Ishikawa (cell line): ENCODE measurements around the gene ENTREP3.

Source experiments
- CEBPB ChIP-seq: IDR thresholded peaks from 2 replicates; pipeline ENCODE4 v1.6.1; 2012
- CREB1 ChIP-seq: IDR thresholded peaks from 2 replicates; pipeline ENCODE4 v1.6.1; 2012; ENCODE audit warnings: low read depth
- EGR1 ChIP-seq: IDR thresholded peaks from 2 replicates; pipeline ENCODE4 v1.6.1; 2012
- EP300 ChIP-seq: IDR thresholded peaks from 2 replicates; pipeline ENCODE4 v1.6.1; 2012; ENCODE audit warnings: borderline replicate concordance
- FOXM1 ChIP-seq: IDR thresholded peaks from 2 replicates; pipeline ENCODE4 v1.6.1; 2012; ENCODE audit warnings: low read depth, borderline replicate concordance
- NFIC ChIP-seq: IDR thresholded peaks from 2 replicates; pipeline ENCODE4 v1.6.1; 2012
- RAD21 ChIP-seq: IDR thresholded peaks from 2 replicates; pipeline ENCODE4 v1.6.1; 2012; ENCODE audit warnings: low read depth
- TAF1 ChIP-seq: IDR thresholded peaks from 2 replicates; pipeline ENCODE4 v1.6.1; 2012; ENCODE audit warnings: low read depth, mild to moderate bottlenecking
- TCF12 ChIP-seq: IDR thresholded peaks from 2 replicates; pipeline ENCODE4 v1.6.1; 2012; ENCODE audit warnings: low read depth
- TEAD4 ChIP-seq: IDR thresholded peaks from 2 replicates; pipeline ENCODE4 v1.6.1; 2012
- YY1 ChIP-seq: IDR thresholded peaks from 2 replicates; pipeline ENCODE4 v1.6.1; 2012; ENCODE audit warnings: low read depth
- ZBTB7A ChIP-seq: IDR thresholded peaks from 2 replicates; pipeline ENCODE4 v1.6.1; 2012; ENCODE audit warnings: low read depth
- TF ChIP-seq, protein P1 (sequence below): IDR thresholded peaks from 2 replicates; pipeline ENCODE4 v1.6.1; 2012; ENCODE audit warnings: low read depth, mild to moderate bottlenecking
- TF ChIP-seq, protein P2 (sequence below): IDR thresholded peaks from 2 replicates; pipeline ENCODE4 v1.6.1; 2012
- TF ChIP-seq, protein P3 (sequence below): IDR thresholded peaks from 2 replicates; pipeline ENCODE4 v1.6.1; 2012

The ENTREP3 gene

GRCh38 chr1:155295183-155295941 is 40.1 kb upstream of the ENTREP3 start:
- no peak for TF ChIP-seq TAF1
- TF ChIP-seq, protein P1, sequence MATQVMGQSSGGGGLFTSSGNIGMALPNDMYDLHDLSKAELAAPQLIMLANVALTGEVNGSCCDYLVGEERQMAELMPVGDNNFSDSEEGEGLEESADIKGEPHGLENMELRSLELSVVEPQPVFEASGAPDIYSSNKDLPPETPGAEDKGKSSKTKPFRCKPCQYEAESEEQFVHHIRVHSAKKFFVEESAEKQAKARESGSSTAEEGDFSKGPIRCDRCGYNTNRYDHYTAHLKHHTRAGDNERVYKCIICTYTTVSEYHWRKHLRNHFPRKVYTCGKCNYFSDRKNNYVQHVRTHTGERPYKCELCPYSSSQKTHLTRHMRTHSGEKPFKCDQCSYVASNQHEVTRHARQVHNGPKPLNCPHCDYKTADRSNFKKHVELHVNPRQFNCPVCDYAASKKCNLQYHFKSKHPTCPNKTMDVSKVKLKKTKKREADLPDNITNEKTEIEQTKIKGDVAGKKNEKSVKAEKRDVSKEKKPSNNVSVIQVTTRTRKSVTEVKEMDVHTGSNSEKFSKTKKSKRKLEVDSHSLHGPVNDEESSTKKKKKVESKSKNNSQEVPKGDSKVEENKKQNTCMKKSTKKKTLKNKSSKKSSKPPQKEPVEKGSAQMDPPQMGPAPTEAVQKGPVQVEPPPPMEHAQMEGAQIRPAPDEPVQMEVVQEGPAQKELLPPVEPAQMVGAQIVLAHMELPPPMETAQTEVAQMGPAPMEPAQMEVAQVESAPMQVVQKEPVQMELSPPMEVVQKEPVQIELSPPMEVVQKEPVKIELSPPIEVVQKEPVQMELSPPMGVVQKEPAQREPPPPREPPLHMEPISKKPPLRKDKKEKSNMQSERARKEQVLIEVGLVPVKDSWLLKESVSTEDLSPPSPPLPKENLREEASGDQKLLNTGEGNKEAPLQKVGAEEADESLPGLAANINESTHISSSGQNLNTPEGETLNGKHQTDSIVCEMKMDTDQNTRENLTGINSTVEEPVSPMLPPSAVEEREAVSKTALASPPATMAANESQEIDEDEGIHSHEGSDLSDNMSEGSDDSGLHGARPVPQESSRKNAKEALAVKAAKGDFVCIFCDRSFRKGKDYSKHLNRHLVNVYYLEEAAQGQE: no peak
- no peak for TF ChIP-seq ZBTB7A
- no peak for TF ChIP-seq EP300
- TF ChIP-seq, protein P2, sequence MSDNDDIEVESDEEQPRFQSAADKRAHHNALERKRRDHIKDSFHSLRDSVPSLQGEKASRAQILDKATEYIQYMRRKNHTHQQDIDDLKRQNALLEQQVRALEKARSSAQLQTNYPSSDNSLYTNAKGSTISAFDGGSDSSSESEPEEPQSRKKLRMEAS: no peak
- no peak for TF ChIP-seq EGR1
- no peak for TF ChIP-seq FOXM1
- no peak for TF ChIP-seq CEBPB
- no peak for TF ChIP-seq CREB1

GRCh38 chr1:155294520-155295182 is 39.4 kb upstream of the ENTREP3 start:
- TF ChIP-seq CREB1: no peak
- TF ChIP-seq RAD21: no peak
- no peak for TF ChIP-seq TCF12
- TF ChIP-seq, protein P2: no peak
- TF ChIP-seq EP300: no peak
- TF ChIP-seq ZBTB7A: no peak
- no peak for TF ChIP-seq TAF1
- no peak for TF ChIP-seq TEAD4

DNA sequence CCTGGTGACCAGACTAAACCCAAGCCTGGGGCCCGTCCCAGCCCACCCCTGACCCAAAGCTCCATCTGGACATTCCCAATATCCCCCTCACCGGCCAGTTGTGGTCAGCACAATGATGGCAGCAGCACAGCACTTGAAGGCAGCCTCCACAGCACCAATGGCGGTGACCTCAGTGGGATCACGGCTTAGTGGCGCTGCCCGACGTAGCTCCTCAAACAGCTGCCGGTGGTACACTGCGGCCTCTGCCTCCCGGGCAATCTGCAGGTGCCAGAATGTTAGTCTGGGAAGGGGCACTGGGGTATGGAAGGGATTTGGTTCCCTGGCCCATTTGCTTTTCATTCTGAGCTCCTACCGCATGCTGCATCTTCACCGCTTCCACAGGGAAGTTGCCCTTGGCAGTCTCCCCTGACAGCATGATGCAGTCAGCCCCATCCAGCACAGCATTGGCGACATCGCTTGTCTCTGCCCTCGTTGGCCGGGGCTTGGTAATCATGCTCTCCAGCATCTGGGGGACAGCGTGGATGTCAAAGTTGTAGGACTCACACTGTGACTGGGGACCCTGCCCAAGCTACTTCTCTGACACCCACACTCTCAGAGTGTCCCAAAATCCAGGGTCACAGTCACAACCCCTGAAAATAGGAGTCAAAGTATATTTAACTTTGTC is 37.9 kb upstream of the ENTREP3 start:
- TF ChIP-seq FOXM1 (no peak), CREB1 (no peak), TAF1 (no peak), RAD21 (no peak), EP300 (no peak), ZBTB7A (no peak)
- TF ChIP-seq, protein P3, sequence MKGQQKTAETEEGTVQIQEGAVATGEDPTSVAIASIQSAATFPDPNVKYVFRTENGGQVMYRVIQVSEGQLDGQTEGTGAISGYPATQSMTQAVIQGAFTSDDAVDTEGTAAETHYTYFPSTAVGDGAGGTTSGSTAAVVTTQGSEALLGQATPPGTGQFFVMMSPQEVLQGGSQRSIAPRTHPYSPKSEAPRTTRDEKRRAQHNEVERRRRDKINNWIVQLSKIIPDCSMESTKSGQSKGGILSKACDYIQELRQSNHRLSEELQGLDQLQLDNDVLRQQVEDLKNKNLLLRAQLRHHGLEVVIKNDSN: no peak

DNA sequence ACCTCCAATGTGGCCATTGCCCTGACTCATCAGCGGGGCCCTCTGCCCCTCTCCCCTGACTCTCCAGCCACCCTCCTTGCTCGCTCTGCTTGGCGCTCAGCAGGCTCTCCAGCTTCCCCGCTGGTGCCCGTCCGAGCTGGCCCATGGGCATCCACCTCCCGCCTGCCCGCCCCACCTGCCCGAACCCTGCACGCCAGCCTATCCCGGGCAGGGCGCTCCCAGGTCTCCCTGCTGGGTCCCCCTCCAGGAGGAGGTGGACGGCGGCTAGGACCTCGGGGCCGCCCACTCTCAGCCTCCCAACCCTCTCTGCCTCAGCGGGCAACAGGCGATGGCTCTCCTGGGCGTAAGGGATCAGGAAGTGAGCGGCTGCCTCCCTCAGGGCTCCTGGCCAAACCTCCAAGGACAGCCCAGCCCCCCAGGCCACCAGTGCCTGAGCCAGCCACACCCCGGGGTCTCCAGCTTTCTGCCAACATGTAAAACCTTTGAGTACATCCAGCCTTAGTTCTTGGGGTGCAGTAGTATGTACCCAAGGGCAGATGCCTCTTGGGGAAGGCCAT is 32.8 kb upstream of the ENTREP3 start:
- TF ChIP-seq EGR1: no peak
- no peak for TF ChIP-seq FOXM1
- TF ChIP-seq NFIC: no peak
- no peak for TF ChIP-seq RAD21
- no peak for TF ChIP-seq EP300
- TF ChIP-seq, protein P1: no peak
- no peak for TF ChIP-seq ZBTB7A
- no peak for TF ChIP-seq CEBPB
- no peak for TF ChIP-seq TCF12
- TF ChIP-seq CREB1: no peak
- TF ChIP-seq TAF1: no peak
- TF ChIP-seq TEAD4: no peak
- TF ChIP-seq, protein P3: no peak
- no peak for TF ChIP-seq YY1
- TF ChIP-seq, protein P2: no peak

DNA sequence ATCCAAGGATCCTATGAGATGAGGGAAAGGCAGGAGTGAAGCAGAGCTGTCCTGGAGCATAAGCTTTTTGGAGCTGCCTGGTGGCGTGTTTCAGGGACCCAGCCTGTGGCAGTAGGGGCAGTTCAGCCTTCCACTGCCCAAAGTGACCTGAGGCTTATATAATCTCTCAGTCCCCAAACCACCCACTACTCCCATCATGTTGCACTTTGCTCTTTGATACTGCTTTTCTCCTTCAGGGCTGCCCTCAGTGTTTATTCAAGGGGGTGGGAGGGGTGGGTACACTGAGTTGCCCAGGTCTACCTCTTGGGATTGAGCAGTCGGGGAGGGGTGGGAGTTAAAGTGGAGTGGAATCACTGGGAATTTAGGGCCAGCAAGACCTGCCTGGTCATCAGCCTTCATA is 31.3 kb upstream of the ENTREP3 start:
- no peak for TF ChIP-seq TCF12
- no peak for TF ChIP-seq ZBTB7A
- TF ChIP-seq, protein P2: no peak
- TF ChIP-seq TAF1: no peak
- TF ChIP-seq TEAD4: no peak
- TF ChIP-seq YY1: no peak
- no peak for TF ChIP-seq NFIC
- TF ChIP-seq EGR1: no peak
- TF ChIP-seq CEBPB: no peak
